RWPE2 (cell line): ENCODE data around the gene SLC12A2.

Source experiments
- ATAC-seq: fragments of 200-7000 bp; cut with Tn5 transposase; 3 replicates; pipeline ENCODE4 v1.9.1; 2021; ENCODE audit warnings: low read depth
- DNase-seq: peaks from one replicate; pipeline ENCODE4 v3.0.0-alpha.2; 2020; ENCODE audit warnings: low spot score
- H3K27ac ChIP-seq: fragments of 450-650 bp; 2 replicates; pipeline ENCODE4 v1.5.1; 2017; ENCODE audit warnings: mild to moderate bottlenecking; ENCODE audit not compliant: poor library complexity, severe bottlenecking
- H3K27me3 ChIP-seq: fragments of 250-450 bp; sonication (Bioruptor Pico); 2 replicates; pipeline ENCODE4 v1.5.1; 2021; ENCODE audit warnings: mild to moderate bottlenecking, moderate library complexity; ENCODE audit not compliant: insufficient read depth, poor library complexity, severe bottlenecking
- H3K36me3 ChIP-seq: fragments of 250-450 bp; sonication (Bioruptor Pico); 2 replicates; pipeline ENCODE4 v1.5.1; 2020; ENCODE audit warnings: low read depth, mild to moderate bottlenecking, moderate library complexity
- H3K4me1 ChIP-seq: fragments of 250-450 bp; sonication (Bioruptor Pico); 2 replicates; pipeline ENCODE4 v1.5.1; 2021; ENCODE audit warnings: mild to moderate bottlenecking, moderate library complexity; ENCODE audit not compliant: insufficient read depth, poor library complexity, severe bottlenecking
- H3K4me3 ChIP-seq: fragments of 250-450 bp; sonication (Bioruptor Pico); 2 replicates; pipeline ENCODE4 v1.5.1; 2021; ENCODE audit warnings: mild to moderate bottlenecking, moderate library complexity; ENCODE audit not compliant: severe bottlenecking
- H3K9me3 ChIP-seq: fragments of 250-450 bp; sonication (Bioruptor Pico); 2 replicates; pipeline ENCODE4 v1.5.1; 2021; ENCODE audit warnings: mild to moderate bottlenecking, moderate library complexity; ENCODE audit not compliant: severe bottlenecking
- TF ChIP-seq, protein P1 (sequence below): fragments of 450-650 bp; IDR thresholded peaks from one replicate; pipeline ENCODE4 v1.5.1; 2017; ENCODE audit warnings: mild to moderate bottlenecking, moderate library complexity; ENCODE audit not compliant: poor library complexity, severe bottlenecking

SLC12A2 gene

GRCh38 chr5:128208436-128208835, 124.9 kb downstream of the SLC12A2 start:
- H3K36me3 ChIP-seq = no peaks in the 10 kb centered on the region
- H3K9me3 ChIP-seq = no peaks in the 10 kb centered on the region
- ATAC-seq = no peak
- TF ChIP-seq, protein P1, sequence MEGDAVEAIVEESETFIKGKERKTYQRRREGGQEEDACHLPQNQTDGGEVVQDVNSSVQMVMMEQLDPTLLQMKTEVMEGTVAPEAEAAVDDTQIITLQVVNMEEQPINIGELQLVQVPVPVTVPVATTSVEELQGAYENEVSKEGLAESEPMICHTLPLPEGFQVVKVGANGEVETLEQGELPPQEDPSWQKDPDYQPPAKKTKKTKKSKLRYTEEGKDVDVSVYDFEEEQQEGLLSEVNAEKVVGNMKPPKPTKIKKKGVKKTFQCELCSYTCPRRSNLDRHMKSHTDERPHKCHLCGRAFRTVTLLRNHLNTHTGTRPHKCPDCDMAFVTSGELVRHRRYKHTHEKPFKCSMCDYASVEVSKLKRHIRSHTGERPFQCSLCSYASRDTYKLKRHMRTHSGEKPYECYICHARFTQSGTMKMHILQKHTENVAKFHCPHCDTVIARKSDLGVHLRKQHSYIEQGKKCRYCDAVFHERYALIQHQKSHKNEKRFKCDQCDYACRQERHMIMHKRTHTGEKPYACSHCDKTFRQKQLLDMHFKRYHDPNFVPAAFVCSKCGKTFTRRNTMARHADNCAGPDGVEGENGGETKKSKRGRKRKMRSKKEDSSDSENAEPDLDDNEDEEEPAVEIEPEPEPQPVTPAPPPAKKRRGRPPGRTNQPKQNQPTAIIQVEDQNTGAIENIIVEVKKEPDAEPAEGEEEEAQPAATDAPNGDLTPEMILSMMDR = no peak
- H3K4me1 ChIP-seq = no peaks in the 10 kb centered on the region
- no peak overlapping the region for H3K4me3 ChIP-seq
- no peaks in the 10 kb centered on the region for H3K27me3 ChIP-seq
- no peak overlapping the region for H3K27ac ChIP-seq
- DNase-seq = no peak

DNA sequence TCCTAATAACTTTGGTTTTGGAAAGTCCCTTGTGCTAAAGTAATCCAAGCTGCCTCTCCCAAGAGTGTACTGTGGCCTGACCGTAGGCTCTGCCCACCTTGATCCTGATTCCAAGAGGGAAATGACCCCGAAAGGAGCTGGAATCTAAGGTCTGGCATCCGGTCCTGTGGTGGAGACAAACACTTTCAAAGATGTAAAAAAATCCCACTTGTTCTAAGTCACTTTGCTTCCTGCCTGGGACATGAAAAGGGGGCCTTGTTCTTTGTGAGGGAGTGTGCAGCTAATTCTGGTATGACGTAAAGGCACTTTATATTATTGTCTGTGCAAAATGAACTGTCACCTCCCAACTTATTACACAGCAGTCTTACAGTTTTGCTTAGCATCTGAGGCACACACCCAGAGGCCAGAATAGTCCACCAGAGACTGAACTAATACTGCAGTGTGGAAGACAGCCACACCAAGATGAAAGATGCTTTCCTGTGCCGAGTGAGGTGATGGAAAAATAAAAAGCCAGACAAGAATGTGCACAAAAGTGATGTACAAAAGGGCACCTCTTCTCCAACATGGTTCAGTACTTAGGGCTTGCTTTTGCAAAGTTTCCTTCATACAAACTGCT, 128.7 kb downstream of the SLC12A2 start:
- H3K27ac ChIP-seq = no peak overlapping the region
- H3K9me3 ChIP-seq = no peaks in the 10 kb centered on the region
- ATAC-seq (no peak), DNase-seq (no peak)
- no peaks in the 10 kb centered on the region for H3K4me1 ChIP-seq
- no peaks in the 10 kb centered on the region for H3K36me3 ChIP-seq
- TF ChIP-seq, protein P1 = no peak
- H3K27me3 ChIP-seq = no peaks in the 10 kb centered on the region
- H3K4me3 ChIP-seq = no peak overlapping the region

DNA sequence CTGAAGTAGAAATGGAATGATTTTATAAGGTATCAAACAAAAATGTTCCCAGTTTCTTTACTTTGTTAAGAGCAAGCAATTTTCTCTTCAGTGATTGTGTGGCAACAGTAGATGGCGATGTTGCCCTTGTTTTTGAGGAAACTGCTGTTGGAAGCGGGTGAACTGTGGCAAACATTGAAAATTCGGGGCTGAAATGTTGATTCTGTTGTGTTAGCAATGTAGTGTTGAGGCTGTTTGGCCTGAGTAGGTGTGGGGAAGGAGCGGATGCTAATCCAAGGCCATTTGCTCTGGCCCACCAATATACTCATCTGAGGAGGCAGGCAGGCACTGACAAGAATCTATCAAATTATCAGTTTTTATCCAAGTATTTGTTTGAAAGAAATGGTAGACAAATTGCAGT, 129.8 kb downstream of the SLC12A2 start:
- DNase-seq = no peak
- TF ChIP-seq, protein P1 = peak; percentile 91
- H3K27ac ChIP-seq = no peak overlapping the region

GRCh38 chr5:128213833-128214232, 130.3 kb downstream of the SLC12A2 start:
- no peak for ATAC-seq
- Histone ChIP-seq H3K36me3 (no peaks in the 10 kb centered on the region), H3K27ac (no peak overlapping the region), H3K4me1 (no peaks in the 10 kb centered on the region), H3K4me3 (no peak overlapping the region), H3K9me3 (no peaks in the 10 kb centered on the region), H3K27me3 (no peaks in the 10 kb centered on the region)
- TF ChIP-seq, protein P1 = no peak
- DNase-seq = no peak

More for the DNA sequence above, 129.8 kb downstream of the SLC12A2 start:
- Histone ChIP-seq H3K36me3 (no peaks in the 10 kb centered on the region), H3K4me1 (no peaks in the 10 kb centered on the region), H3K4me3 (no peak overlapping the region), H3K9me3 (no peaks in the 10 kb centered on the region), H3K27me3 (no peaks in the 10 kb centered on the region)
- ATAC-seq = peak; percentile 55; the same call in 2 of the 3 replicates

DNA sequence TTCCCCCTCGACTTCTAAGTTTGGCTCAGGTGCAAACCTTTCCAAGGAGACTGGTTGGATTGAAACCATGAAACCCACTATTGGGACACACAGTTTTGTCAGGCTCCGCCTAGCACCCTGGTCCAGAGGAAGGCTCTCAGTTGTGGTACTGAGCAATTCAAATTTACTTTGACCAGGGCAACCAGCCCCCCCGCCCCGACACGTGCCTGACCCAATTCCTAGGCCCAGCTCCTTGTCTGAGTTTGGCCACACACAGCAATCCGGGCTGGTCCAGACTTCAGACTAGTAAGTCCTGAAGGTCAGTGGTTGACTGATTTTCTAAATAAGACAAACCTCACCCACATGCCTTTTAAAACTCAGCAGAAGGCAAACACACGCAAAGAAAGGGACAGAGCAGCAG, 132.7 kb downstream of the SLC12A2 start:
- TF ChIP-seq, protein P1 = no peak
- no peaks in the 10 kb centered on the region for H3K9me3 ChIP-seq
- no peak for DNase-seq
- no peaks in the 10 kb centered on the region for H3K4me1 ChIP-seq
- no peaks in the 10 kb centered on the region for H3K27me3 ChIP-seq
- no peaks in the 10 kb centered on the region for H3K36me3 ChIP-seq
- no peak overlapping the region for H3K4me3 ChIP-seq
- no peak for ATAC-seq
- no peak overlapping the region for H3K27ac ChIP-seq
